Measurements from ENCODE around the gene RXFP2. TPM values are rescaled to one million over a fixed set of nuclear protein-coding genes. Genes with fewer than 3 reads are reported as not detected.

RXFP2 gene
- polyA plus RNA-seq, 1 donor: not detected

- DNase-seq: no peak
Observed at GRCh38 chr13:31767175-31767900, 28.0 kb downstream of the RXFP2 start.

- no peak for DNase-seq
Observed at GRCh38 chr13:31768351-31768750, 29.0 kb downstream of the RXFP2 start.

GRCh38 chr13:31769575-31769974 lies 30.2 kb downstream of the RXFP2 start:
- no peak for DNase-seq

- DNase-seq: no peak
Observed at GRCh38 chr13:31772231-31772630, 32.9 kb downstream of the RXFP2 start.

- DNase-seq: no peak
Observed at GRCh38 chr13:31773538-31773937, 34.2 kb downstream of the RXFP2 start.

GRCh38 chr13:31774186-31774750 lies 34.9 kb downstream of the RXFP2 start:
- DNase-seq: no peak

GRCh38 chr13:31775148-31775547 lies 35.8 kb downstream of the RXFP2 start:
- no peak for DNase-seq

GRCh38 chr13:31775686-31776085 lies 36.4 kb downstream of the RXFP2 start:
- DNase-seq: peak; percentile 81

- DNase-seq: no peak
Observed at GRCh38 chr13:31781064-31781463, 41.7 kb downstream of the RXFP2 start.

GRCh38 chr13:31786011-31786410 lies 46.7 kb downstream of the RXFP2 start:
- no peak for DNase-seq

- no peak for DNase-seq
Observed at GRCh38 chr13:31790992-31791391, 51.7 kb downstream of the RXFP2 start.

GRCh38 chr13:31793246-31793645 lies 53.9 kb downstream of the RXFP2 start:
- no peak for DNase-seq

- DNase-seq: no peak
Observed at GRCh38 chr13:31794452-31794851, 55.1 kb downstream of the RXFP2 start.

- peak; percentile 34 for DNase-seq
Observed at GRCh38 chr13:31797154-31797775, 57.9 kb downstream of the RXFP2 start.

GRCh38 chr13:31798189-31798588 lies 58.9 kb downstream of the RXFP2 start:
- DNase-seq: no peak

- DNase-seq: no peak
Observed at GRCh38 chr13:31801088-31801487, 61.8 kb downstream of the RXFP2 start.

GRCh38 chr13:31803311-31803710 lies 64.0 kb downstream of the RXFP2 start:
- no peak for DNase-seq

GRCh38 chr13:31805841-31806240 lies 66.5 kb downstream of the RXFP2 start:
- no peak for DNase-seq

GRCh38 chr13:31807090-31807541 lies 67.8 kb downstream of the RXFP2 start:
- DNase-seq: no peak

- no peak for DNase-seq
Observed at GRCh38 chr13:31814536-31814935, 75.2 kb downstream of the RXFP2 start.

GRCh38 chr13:31815361-31816144 lies 76.2 kb downstream of the RXFP2 start:
- DNase-seq: no peak

- DNase-seq: no peak
Observed at GRCh38 chr13:31818236-31818635, 78.9 kb downstream of the RXFP2 start.

Measured in hindlimb muscle (tissue), 1 donor.